ENCODE results near the gene ADARB1.

DNA sequence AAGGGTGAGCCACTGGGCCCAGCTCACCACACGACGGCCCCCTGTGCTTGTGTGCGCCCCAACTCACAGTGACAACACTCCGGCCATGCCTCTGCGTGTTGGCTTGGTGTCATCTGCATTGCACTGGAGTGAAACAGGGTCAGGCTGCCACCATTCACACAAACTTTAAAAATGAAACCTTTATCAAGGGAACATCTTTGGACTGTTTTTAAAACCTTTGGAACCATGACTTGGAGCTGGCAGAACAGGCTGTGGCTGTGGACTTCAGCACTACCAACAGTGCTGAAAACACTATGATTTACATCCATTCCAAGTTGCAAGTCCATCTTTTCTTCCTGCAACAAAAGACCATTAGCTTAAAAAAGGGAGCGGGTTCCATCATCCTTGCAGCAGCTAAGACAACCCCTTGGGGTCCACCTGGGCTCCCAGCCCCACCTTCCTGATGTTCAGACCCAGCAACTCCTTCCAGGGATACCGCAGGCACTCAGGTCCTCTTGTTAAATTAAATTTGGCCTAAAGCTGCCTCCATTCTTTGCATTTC, 187.7 kb downstream of the ADARB1 start:
- no peak for TF ChIP-seq CTCF (optimal IDR thresholded peaks at IDR 0.05 in 1 of 3, IDR thresholded peaks at IDR 0.05 in 1 of 3, conservative IDR thresholded peaks at IDR 0.05 in 1 of 3; ENCODE audit: extremely low read depth in 1 of 3, insufficient read depth in 2 of 3, low read length in 3 of 3)
- TF ChIP-seq EZH2 (IDR thresholded peaks at IDR 0.05; ENCODE audit: low read length), result no peak
